ENCODE data around the gene TBC1D1.

The TBC1D1 gene

GRCh38 chr4:38080061-38080974 is 189.4 kb downstream of the TBC1D1 start:
- no peaks in the 10 kb centered on the region for H3K4me1 ChIP-seq
- no peaks in the 10 kb centered on the region; the same call in 1 of the 2 replicates for H3K36me3 ChIP-seq (replicated peaks)

GRCh38 chr4:38082021-38082420 is 191.1 kb downstream of the TBC1D1 start:
- H3K9me3 ChIP-seq, result no peaks in the 10 kb centered on the region
- H3K4me3 ChIP-seq, result no peak overlapping the region
- in situ Hi-C loops (cut with MboI; ENCODE audit: low sequenced_read_pairs), result no loop called here
- no peaks in the 10 kb centered on the region; the same call in 1 of the 2 replicates for H3K36me3 ChIP-seq (replicated peaks)
- no peaks in the 10 kb centered on the region for H3K4me1 ChIP-seq
- H3K27me3 ChIP-seq (ENCODE audit: low read depth), result no peaks in the 10 kb centered on the region
- DNase-seq (ENCODE audit: low spot score in 2 of 2), result no peak

More at GRCh38 chr4:38080061-38080974, 189.4 kb downstream of the TBC1D1 start:
- Histone ChIP-seq H3K9me3 (no peaks in the 10 kb centered on the region), H3K4me3 (no peak overlapping the region), H3K27me3 (ENCODE audit: low read depth) (no peaks in the 10 kb centered on the region)
- in situ Hi-C loops (cut with MboI; ENCODE audit: low sequenced_read_pairs), result no loop called here
- DNase-seq (ENCODE audit: low spot score in 2 of 2), result no peak

DNA sequence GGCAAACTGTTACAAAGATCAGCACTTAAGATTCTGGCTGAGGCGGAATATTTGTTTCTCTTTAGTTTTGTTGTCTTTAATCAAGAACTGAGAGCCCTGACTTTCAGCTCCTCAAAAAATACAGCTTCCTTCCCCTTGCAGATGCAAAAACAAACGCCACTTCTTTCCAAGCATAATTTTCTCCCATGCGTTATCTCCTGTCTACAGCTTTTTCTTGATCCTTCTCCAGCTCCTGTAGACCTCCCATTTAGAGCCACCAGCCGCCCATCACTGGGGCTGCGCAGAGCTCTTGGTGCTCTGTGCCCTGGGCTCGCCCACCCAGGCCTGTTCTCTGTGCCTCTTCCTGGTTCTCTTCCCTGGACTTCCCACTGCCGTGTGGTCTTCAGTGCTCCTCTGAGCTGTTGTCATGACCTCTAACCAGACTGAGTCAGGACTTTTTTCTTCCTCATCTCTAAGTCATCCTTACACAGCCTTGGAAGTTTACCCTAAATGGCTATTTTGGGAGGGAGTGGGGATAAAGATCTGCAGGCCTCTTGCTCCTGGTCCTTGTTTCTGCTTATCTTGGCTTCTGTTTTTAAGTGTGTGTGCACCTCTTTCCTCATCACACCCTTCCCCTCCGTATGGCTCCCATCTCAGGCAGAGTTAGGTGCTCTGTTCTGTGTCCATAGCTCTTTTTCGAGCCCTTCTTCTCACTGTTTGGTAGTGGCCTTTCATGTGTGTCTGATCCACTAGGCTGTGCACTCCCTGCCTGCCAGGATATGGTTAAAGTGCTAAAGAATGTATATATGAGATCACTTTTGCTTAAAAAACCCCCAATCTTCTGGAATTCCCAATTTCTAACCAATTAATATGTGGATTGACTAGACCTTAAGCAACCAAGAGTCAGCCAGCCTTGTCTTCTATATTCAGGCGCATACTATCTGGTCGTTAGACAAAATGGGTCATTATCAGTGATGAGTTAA is 191.8 kb downstream of the TBC1D1 start:
- no peaks in the 10 kb centered on the region; the same call in 1 of the 2 replicates for H3K36me3 ChIP-seq (replicated peaks)
- no peaks in the 10 kb centered on the region for H3K27me3 ChIP-seq (ENCODE audit: low read depth)
- no peaks in the 10 kb centered on the region for H3K9me3 ChIP-seq
- H3K4me1 ChIP-seq, result no peaks in the 10 kb centered on the region
- DNase-seq (ENCODE audit: low spot score in 2 of 2), result no peak
- in situ Hi-C loops (cut with MboI; ENCODE audit: low sequenced_read_pairs), result no loop called here
- no peak overlapping the region for H3K4me3 ChIP-seq

- Histone ChIP-seq H3K36me3 (replicated peaks) (peaks cover 6% of the 10 kb centered on the region), H3K27me3 (ENCODE audit: low read depth) (no peaks in the 10 kb centered on the region), H3K9me3 (no peaks in the 10 kb centered on the region), H3K4me1 (no peaks in the 10 kb centered on the region), H3K4me3 (no peak overlapping the region)
- in situ Hi-C loops (cut with MboI; ENCODE audit: low sequenced_read_pairs), result no loop called here
- DNase-seq (ENCODE audit: low spot score in 2 of 2), result no peak
Observed at GRCh38 chr4:38084877-38085711, 194.2 kb downstream of the TBC1D1 start.

- no peak overlapping the region for H3K4me3 ChIP-seq
- in situ Hi-C loops (cut with MboI; ENCODE audit: low sequenced_read_pairs), result no loop called here
- peaks cover 11% of the 10 kb centered on the region for H3K36me3 ChIP-seq (replicated peaks)
- no peak for DNase-seq (ENCODE audit: low spot score in 2 of 2)
- no peaks in the 10 kb centered on the region for H3K9me3 ChIP-seq
- no peaks in the 10 kb centered on the region for H3K4me1 ChIP-seq
- H3K27me3 ChIP-seq (ENCODE audit: low read depth), result no peaks in the 10 kb centered on the region
Observed at GRCh38 chr4:38085751-38086150, 194.9 kb downstream of the TBC1D1 start.

DNA sequence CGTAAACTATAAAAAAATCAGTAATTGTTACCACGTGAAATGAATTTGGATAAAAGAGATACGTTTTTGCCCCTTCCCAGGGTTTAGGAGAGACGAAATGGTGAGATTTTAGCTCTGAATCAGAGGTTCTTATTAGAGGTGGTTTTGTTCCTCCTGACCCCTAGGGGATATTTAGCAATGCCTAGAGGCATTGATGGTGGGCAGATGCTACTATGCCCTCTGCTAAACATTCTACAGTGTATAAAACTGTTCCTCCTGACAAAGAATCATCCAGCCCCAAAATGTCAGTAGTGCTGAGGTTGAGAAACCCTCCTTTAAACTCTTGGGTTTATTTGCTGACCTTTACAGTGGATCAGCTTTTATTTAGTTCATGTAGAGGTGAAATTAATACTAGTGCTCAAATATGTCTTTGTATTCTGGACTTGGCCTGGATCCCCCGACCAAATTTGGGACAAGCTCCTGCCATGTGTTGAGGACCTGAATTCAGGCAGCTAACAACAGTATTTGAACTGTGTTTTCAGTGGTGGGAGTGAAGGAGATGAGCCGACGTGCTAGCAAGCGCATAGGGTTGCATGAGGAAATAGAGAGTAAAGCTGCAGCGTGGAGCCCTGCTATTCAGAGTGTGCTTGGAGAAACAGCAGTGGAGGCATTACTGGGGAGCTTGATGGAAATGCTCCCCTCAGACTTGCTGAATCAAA is 195.4 kb downstream of the TBC1D1 start:
- in situ Hi-C loops (cut with MboI; ENCODE audit: low sequenced_read_pairs), result no loop called here
- no peaks in the 10 kb centered on the region for H3K27me3 ChIP-seq (ENCODE audit: low read depth)
- no peaks in the 10 kb centered on the region for H3K4me1 ChIP-seq
- no peaks in the 10 kb centered on the region for H3K9me3 ChIP-seq
- no peak overlapping the region for H3K4me3 ChIP-seq
- peaks cover 15% of the 10 kb centered on the region for H3K36me3 ChIP-seq (replicated peaks)
- no peak for DNase-seq (ENCODE audit: low spot score in 2 of 2)

DNA sequence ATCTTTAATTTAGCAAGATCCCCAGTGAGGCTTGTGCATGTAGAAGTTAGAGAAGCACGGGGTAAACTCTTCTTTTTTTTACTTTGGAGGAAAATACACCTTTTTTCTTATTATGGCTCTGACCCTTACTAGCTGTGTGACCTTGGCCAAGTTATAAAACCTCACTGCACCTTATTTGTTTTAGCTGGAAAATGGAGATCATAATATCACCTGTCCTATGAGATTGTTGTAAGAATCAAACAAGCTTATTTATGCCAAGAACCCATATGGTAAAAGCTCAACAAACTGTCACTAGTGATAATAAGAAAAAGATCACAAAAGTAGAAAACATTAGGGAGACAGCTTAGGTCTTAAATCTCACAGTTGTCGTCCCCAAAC is 196.0 kb downstream of the TBC1D1 start:
- DNase-seq (ENCODE audit: low spot score in 2 of 2), result no peak
- H3K4me3 ChIP-seq, result no peak overlapping the region
- in situ Hi-C loops (cut with MboI; ENCODE audit: low sequenced_read_pairs), result no loop called here
- H3K36me3 ChIP-seq (replicated peaks), result peaks cover 20% of the 10 kb centered on the region
- H3K4me1 ChIP-seq, result no peaks in the 10 kb centered on the region
- H3K27me3 ChIP-seq (ENCODE audit: low read depth), result no peaks in the 10 kb centered on the region
- no peaks in the 10 kb centered on the region for H3K9me3 ChIP-seq

GRCh38 chr4:38088321-38088720 is 197.4 kb downstream of the TBC1D1 start:
- DNase-seq (ENCODE audit: low spot score in 2 of 2), result no peak
- no peaks in the 10 kb centered on the region for H3K27me3 ChIP-seq (ENCODE audit: low read depth)
- no peaks in the 10 kb centered on the region for H3K4me1 ChIP-seq
- no peaks in the 10 kb centered on the region for H3K9me3 ChIP-seq
- no peak overlapping the region for H3K4me3 ChIP-seq
- peaks cover 24% of the 10 kb centered on the region for H3K36me3 ChIP-seq (replicated peaks)
- in situ Hi-C loops (cut with MboI; ENCODE audit: low sequenced_read_pairs), result no loop called here

- Histone ChIP-seq H3K9me3 (no peaks in the 10 kb centered on the region), H3K27me3 (ENCODE audit: low read depth) (no peaks in the 10 kb centered on the region), H3K36me3 (replicated peaks) (peaks cover 24% of the 10 kb centered on the region), H3K4me3 (no peak overlapping the region), H3K4me1 (no peaks in the 10 kb centered on the region)
- no peak for DNase-seq (ENCODE audit: low spot score in 2 of 2)
- in situ Hi-C loops (cut with MboI; ENCODE audit: low sequenced_read_pairs), result no loop called here
Observed at GRCh38 chr4:38089961-38090360, 199.1 kb downstream of the TBC1D1 start.

- Histone ChIP-seq H3K36me3 (replicated peaks) (peaks cover 24% of the 10 kb centered on the region), H3K9me3 (no peaks in the 10 kb centered on the region), H3K4me3 (no peak overlapping the region), H3K27me3 (ENCODE audit: low read depth) (no peaks in the 10 kb centered on the region), H3K4me1 (no peaks in the 10 kb centered on the region)
- no peak for DNase-seq (ENCODE audit: low spot score in 2 of 2)
- in situ Hi-C loops (cut with MboI; ENCODE audit: low sequenced_read_pairs), result no loop called here
Observed at GRCh38 chr4:38090455-38091246, 199.8 kb downstream of the TBC1D1 start.

GRCh38 chr4:38091636-38092035 is 200.8 kb downstream of the TBC1D1 start:
- Histone ChIP-seq H3K4me1 (no peaks in the 10 kb centered on the region), H3K36me3 (replicated peaks) (peaks cover 30% of the 10 kb centered on the region), H3K4me3 (no peak overlapping the region), H3K27me3 (ENCODE audit: low read depth) (no peaks in the 10 kb centered on the region), H3K9me3 (no peaks in the 10 kb centered on the region)
- in situ Hi-C loops (cut with MboI; ENCODE audit: low sequenced_read_pairs), result no loop called here
- no peak for DNase-seq (ENCODE audit: low spot score in 2 of 2)

- no peaks in the 10 kb centered on the region for H3K27me3 ChIP-seq (ENCODE audit: low read depth)
- in situ Hi-C loops (cut with MboI; ENCODE audit: low sequenced_read_pairs), result no loop called here
- no peaks in the 10 kb centered on the region for H3K9me3 ChIP-seq
- H3K36me3 ChIP-seq (replicated peaks), result peaks cover 30% of the 10 kb centered on the region
- H3K4me1 ChIP-seq, result no peaks in the 10 kb centered on the region
- H3K4me3 ChIP-seq, result no peak overlapping the region
- no peak for DNase-seq (ENCODE audit: low spot score in 2 of 2)
Observed at GRCh38 chr4:38092701-38093100, 201.8 kb downstream of the TBC1D1 start.

Data from HAP-1 (cell line).